Measurements from ENCODE around the gene TMEM97. TPM values are rescaled to one million over a fixed set of nuclear protein-coding genes. Genes with fewer than 3 reads are reported as not detected.

The TMEM97 gene
- total and polyA plus RNA-seq, 9 of the 15 experiments (the other 6 are each of a cell fraction or from before 2014, with no cell fraction given): 34.6 to 121 (median 76.0) TPM

DNA sequence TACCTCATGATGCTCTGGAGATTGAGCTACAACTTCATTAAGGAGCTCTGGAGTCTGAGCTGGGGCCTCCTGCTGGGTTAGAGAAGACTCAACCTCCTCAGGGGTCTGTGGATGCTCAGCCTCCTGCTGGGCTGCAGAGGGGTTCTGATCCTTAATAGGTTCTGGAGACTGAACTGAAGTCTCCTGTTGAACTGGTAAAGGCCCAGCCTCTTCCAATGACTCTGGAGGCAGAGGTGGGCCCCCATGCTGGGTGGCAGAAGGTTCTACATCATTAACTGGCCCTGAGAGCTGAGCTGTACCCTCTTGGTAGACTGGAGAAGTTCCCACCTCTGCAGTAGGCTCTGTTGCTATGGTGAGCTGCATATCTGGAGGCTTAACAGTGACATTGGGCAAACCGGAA is 48.1 kb upstream of the TMEM97 start (continued):
- TF ChIP-seq, protein P1, sequence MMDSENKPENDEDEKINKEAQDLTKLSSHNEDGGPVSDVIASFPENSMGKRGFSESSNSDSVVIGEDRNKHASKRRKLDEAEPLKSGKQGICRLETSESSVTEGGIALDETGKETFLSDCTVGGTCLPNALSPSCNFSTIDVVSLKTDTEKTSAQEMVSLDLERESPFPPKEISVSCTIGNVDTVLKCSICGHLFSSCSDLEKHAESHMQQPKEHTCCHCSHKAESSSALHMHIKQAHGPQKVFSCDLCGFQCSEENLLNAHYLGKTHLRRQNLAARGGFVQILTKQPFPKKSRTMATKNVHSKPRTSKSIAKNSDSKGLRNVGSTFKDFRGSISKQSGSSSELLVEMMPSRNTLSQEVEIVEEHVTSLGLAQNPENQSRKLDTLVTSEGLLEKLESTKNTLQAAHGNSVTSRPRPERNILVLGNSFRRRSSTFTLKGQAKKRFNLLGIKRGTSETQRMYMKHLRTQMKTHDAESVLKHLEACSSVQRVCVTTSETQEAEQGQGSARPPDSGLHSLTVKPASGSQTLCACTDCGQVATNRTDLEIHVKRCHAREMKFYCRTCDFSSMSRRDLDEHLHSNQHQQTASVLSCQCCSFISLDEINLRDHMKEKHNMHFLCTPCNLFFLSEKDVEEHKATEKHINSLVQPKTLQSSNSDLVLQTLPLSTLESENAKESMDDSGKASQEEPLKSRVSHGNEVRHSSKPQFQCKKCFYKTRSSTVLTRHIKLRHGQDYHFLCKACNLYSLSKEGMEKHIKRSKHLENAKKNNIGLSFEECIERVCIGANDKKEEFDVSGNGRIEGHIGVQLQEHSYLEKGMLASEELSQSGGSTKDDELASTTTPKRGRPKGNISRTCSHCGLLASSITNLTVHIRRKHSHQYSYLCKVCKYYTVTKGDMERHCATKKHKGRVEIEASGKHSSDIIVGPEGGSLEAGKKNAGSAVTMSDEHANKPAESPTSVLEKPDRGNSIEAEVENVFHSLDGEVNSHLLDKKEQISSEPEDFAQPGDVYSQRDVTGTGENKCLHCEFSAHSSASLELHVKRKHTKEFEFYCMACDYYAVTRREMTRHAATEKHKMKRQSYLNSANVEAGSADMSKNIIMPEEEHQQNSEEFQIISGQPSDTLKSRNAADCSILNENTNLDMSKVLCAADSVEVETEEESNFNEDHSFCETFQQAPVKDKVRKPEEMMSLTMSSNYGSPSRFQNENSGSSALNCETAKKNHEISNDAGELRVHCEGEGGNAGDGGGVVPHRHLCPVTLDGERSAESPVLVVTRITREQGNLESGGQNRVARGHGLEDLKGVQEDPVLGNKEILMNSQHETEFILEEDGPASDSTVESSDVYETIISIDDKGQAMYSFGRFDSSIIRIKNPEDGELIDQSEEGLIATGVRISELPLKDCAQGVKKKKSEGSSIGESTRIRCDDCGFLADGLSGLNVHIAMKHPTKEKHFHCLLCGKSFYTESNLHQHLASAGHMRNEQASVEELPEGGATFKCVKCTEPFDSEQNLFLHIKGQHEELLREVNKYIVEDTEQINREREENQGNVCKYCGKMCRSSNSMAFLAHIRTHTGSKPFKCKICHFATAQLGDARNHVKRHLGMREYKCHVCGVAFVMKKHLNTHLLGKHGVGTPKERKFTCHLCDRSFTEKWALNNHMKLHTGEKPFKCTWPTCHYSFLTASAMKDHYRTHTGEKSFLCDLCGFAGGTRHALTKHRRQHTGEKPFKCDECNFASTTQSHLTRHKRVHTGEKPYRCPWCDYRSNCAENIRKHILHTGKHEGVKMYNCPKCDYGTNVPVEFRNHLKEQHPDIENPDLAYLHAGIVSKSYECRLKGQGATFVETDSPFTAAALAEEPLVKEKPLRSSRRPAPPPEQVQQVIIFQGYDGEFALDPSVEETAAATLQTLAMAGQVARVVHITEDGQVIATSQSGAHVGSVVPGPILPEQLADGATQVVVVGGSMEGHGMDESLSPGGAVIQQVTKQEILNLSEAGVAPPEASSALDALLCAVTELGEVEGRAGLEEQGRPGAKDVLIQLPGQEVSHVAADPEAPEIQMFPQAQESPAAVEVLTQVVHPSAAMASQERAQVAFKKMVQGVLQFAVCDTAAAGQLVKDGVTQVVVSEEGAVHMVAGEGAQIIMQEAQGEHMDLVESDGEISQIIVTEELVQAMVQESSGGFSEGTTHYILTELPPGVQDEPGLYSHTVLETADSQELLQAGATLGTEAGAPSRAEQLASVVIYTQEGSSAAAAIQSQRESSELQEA (IDR thresholded peaks at IDR 0.05; ENCODE audit: low read depth): no peak
- TF ChIP-seq, protein P2, sequence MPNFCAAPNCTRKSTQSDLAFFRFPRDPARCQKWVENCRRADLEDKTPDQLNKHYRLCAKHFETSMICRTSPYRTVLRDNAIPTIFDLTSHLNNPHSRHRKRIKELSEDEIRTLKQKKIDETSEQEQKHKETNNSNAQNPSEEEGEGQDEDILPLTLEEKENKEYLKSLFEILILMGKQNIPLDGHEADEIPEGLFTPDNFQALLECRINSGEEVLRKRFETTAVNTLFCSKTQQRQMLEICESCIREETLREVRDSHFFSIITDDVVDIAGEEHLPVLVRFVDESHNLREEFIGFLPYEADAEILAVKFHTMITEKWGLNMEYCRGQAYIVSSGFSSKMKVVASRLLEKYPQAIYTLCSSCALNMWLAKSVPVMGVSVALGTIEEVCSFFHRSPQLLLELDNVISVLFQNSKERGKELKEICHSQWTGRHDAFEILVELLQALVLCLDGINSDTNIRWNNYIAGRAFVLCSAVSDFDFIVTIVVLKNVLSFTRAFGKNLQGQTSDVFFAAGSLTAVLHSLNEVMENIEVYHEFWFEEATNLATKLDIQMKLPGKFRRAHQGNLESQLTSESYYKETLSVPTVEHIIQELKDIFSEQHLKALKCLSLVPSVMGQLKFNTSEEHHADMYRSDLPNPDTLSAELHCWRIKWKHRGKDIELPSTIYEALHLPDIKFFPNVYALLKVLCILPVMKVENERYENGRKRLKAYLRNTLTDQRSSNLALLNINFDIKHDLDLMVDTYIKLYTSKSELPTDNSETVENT (CRISPR knock-in tag; IDR thresholded peaks at IDR 0.05): no peak
- TF ChIP-seq ZC3H8 (IDR thresholded peaks at IDR 0.05): no peak

Data from K562 (cell line).